ENCODE data around the gene FAM217B.

Gene FAM217B

GRCh38 chr20:59939052-59939878, 924 bp upstream of the FAM217B start:
- no peak for TF ChIP-seq CTCF (IDR thresholded peaks at IDR 0.05)
- Histone ChIP-seq H3K9me3 (no peaks in the 10 kb centered on the region), H3K27me3 (no peaks in the 10 kb centered on the region), H3K27ac (peak overlapping the region; percentile 88 to 91), H3K4me3 (peak overlapping the region; percentile 63 to 71), H3K36me3 (peaks cover 8 to 19% (median 14%) of the 10 kb centered on the region in 3 donors), H3K4me1 (peaks cover 3 to 41% (median 31%) of the 10 kb centered on the region in 4 donors)
- DNase-seq = peak in 1 of 2 donors; percentile 68
- intact Hi-C loops (cut with DNase I; ENCODE audit: low total_unique reads) = no loop called here

- intact Hi-C loops (cut with DNase I; ENCODE audit: low total_unique reads) = no loop called here
- peak in 1 of 2 donors; percentile 35 for DNase-seq
- Histone ChIP-seq H3K9me3 (no peaks in the 10 kb centered on the region), H3K4me3 (peak overlapping the region; percentile 63 to 71), H3K36me3 (peaks cover 13 to 25% (median 19%) of the 10 kb centered on the region in 3 donors), H3K27ac (peak overlapping the region; percentile 88 to 91), H3K27me3 (no peaks in the 10 kb centered on the region), H3K4me1 (peaks cover 3 to 41% (median 31%) of the 10 kb centered on the region in 4 donors)
- no peak for TF ChIP-seq CTCF (IDR thresholded peaks at IDR 0.05)
These were observed 385 bp upstream of the FAM217B start for GRCh38 chr20:59939879-59940128.

GRCh38 chr20:59940956-59941294, 736 bp downstream of the FAM217B start:
- H3K27ac ChIP-seq = peak overlapping the region; percentile 88 to 91
- no peak for TF ChIP-seq CTCF (IDR thresholded peaks at IDR 0.05)
- H3K27me3 ChIP-seq = no peaks in the 10 kb centered on the region
- H3K9me3 ChIP-seq = no peaks in the 10 kb centered on the region
- peak overlapping the region; percentile 63 to 71 for H3K4me3 ChIP-seq
- H3K4me1 ChIP-seq = peaks cover 3 to 48% (median 31%) of the 10 kb centered on the region in 4 donors
- DNase-seq = no peak
- peaks cover 13 to 33% (median 24%) of the 10 kb centered on the region in 3 donors for H3K36me3 ChIP-seq
- intact Hi-C loops (cut with DNase I; ENCODE audit: low total_unique reads) = no loop called here

GRCh38 chr20:59942245-59942644, 2.1 kb downstream of the FAM217B start:
- intact Hi-C loops (cut with DNase I; ENCODE audit: low total_unique reads) = no loop called here
- peaks cover 13 to 33% (median 24%) of the 10 kb centered on the region in 3 donors for H3K36me3 ChIP-seq
- H3K9me3 ChIP-seq = no peaks in the 10 kb centered on the region
- H3K4me3 ChIP-seq = no peak overlapping the region
- no peaks in the 10 kb centered on the region for H3K27me3 ChIP-seq
- H3K27ac ChIP-seq = peak overlapping the region in 1 of 2 donors; percentile 91
- TF ChIP-seq CTCF (IDR thresholded peaks at IDR 0.05) = no peak
- H3K4me1 ChIP-seq = peaks cover 3 to 42% (median 26%) of the 10 kb centered on the region in 4 donors
- DNase-seq = no peak

GRCh38 chr20:59944726-59945125, 4.5 kb downstream of the FAM217B start:
- H3K4me1 ChIP-seq = peaks cover 0 to 25% (median 6%) of the 10 kb centered on the region in 4 donors
- H3K27me3 ChIP-seq = no peaks in the 10 kb centered on the region
- no peaks in the 10 kb centered on the region for H3K9me3 ChIP-seq
- H3K27ac ChIP-seq = no peak overlapping the region
- no peak for TF ChIP-seq CTCF (IDR thresholded peaks at IDR 0.05)
- peaks cover 13 to 33% (median 24%) of the 10 kb centered on the region in 3 donors for H3K36me3 ChIP-seq
- DNase-seq = no peak
- intact Hi-C loops (cut with DNase I; ENCODE audit: low total_unique reads) = no loop called here
- H3K4me3 ChIP-seq = no peak overlapping the region

All from tibial artery (tissue), 4 donors.